Skin of body (tissue), 2 donors: Measurements from ENCODE around the gene TMEM266. TPM values are rescaled to one million over a fixed set of nuclear protein-coding genes. Genes with fewer than 3 reads are reported as not detected.

Source experiments
- DNase-seq: peaks from one replicate; lab custom pipeline; 2025; lab: John Stamatoyannopoulos, UW
- total RNA-seq: library from RNA; depleted of rRNA; stranded (reverse); fragments of >200 nt; gene quantifications from one replicate; pipeline ENCODE4 v1.2.3, GENCODE V29; 2014

Gene TMEM266
- total RNA-seq, 1 donor from 2014 or later = 0.20 TPM

- no peak for DNase-seq
Measured at GRCh38 chr15:76161153-76162035, 101.6 kb downstream of the TMEM266 start.

- DNase-seq = no peak
Measured at GRCh38 chr15:76162036-76162398, 102.2 kb downstream of the TMEM266 start.

GRCh38 chr15:76162784-76163456 lies 103.1 kb downstream of the TMEM266 start:
- no peak for DNase-seq

GRCh38 chr15:76163457-76164295 lies 103.9 kb downstream of the TMEM266 start:
- DNase-seq = peak; percentile 22

GRCh38 chr15:76164602-76165001 lies 104.8 kb downstream of the TMEM266 start:
- DNase-seq = no peak

GRCh38 chr15:76165951-76166350 lies 106.2 kb downstream of the TMEM266 start:
- DNase-seq = no peak

- DNase-seq = peak; percentile 36
Measured at GRCh38 chr15:76168237-76168984, 108.6 kb downstream of the TMEM266 start.

- no peak for DNase-seq
Measured at GRCh38 chr15:76169018-76169417, 109.2 kb downstream of the TMEM266 start.

- DNase-seq = no peak
Measured at GRCh38 chr15:76169911-76170800, 110.4 kb downstream of the TMEM266 start.

- no peak for DNase-seq
Measured at GRCh38 chr15:76172782-76173181, 113.0 kb downstream of the TMEM266 start.

- no peak for DNase-seq
Measured at GRCh38 chr15:76173317-76173834, 113.6 kb downstream of the TMEM266 start.

- no peak for DNase-seq
Measured at GRCh38 chr15:76174654-76175053, 114.9 kb downstream of the TMEM266 start.

GRCh38 chr15:76175442-76175841 lies 115.7 kb downstream of the TMEM266 start:
- no peak for DNase-seq

GRCh38 chr15:76176059-76176458 lies 116.3 kb downstream of the TMEM266 start:
- DNase-seq = no peak

- no peak for DNase-seq
Measured at GRCh38 chr15:76176487-76177085, 116.8 kb downstream of the TMEM266 start.

GRCh38 chr15:76177491-76178040 lies 117.8 kb downstream of the TMEM266 start:
- no peak for DNase-seq

GRCh38 chr15:76178296-76179000 lies 118.7 kb downstream of the TMEM266 start:
- DNase-seq = no peak

- no peak for DNase-seq
Measured at GRCh38 chr15:76179023-76179422, 119.2 kb downstream of the TMEM266 start.
